Right atrium auricular region (tissue), 2 donors: ENCODE results near the gene POU1F1. TPM values are rescaled to one million over a fixed set of nuclear protein-coding genes. Genes with fewer than 3 reads are reported as not detected.
"Not testable (repeated sequence)": the region's sequence is repeated elsewhere in the genome, so short reads cannot be mapped to it uniquely, and the experiment has no call there.

Source experiments
- DNase-seq: peaks from one replicate; pipeline ENCODE4 v3.0.0-alpha.2; 2019; ENCODE audit warnings: low spot score
- H3K27ac ChIP-seq, 2 donors: fragments of 200-600 bp; sonication (generic); 1 replicate in 1 of 2; 2 replicates in 1 of 2; pipeline ENCODE4 v1.5.1; 2016 to 2019
- H3K27me3 ChIP-seq, 2 donors: fragments of 200-600 bp; sonication (generic); one replicate each; pipeline versions ENCODE4 v1.5.1 to v1.6.0; 2017 to 2019
- H3K36me3 ChIP-seq: fragments of 200-600 bp; sonication (generic); one replicate; pipeline ENCODE4 v1.5.1; 2016
- H3K4me1 ChIP-seq, 2 donors: fragments of 200-600 bp; sonication (generic); one replicate each; pipeline versions ENCODE4 v1.5.1 to v1.6.0; 2017 to 2019
- H3K4me3 ChIP-seq, 2 donors: fragments of 200-600 bp; sonication (generic); 1 replicate in 1 of 2; 2 replicates in 1 of 2; pipeline ENCODE4 v1.5.1; 2017 to 2019; ENCODE audit warnings: mild to moderate bottlenecking in 1 of 2, moderate library complexity in 1 of 2
- H3K9me3 ChIP-seq, 2 donors: fragments of 200-600 bp; sonication (generic); one replicate each; pipeline ENCODE4 v1.5.1; 2019
- total RNA-seq, 2 donors: library from RNA; depleted of rRNA; stranded (reverse); fragments of >200 nt; gene quantifications; one replicate each; pipeline ENCODE4 v1.1.0, GENCODE V29; 2016
- TF ChIP-seq, protein P1 (sequence below), 2 donors: fragments of 200-600 bp; sonication (generic); IDR thresholded peaks; one replicate each; pipeline ENCODE4 v1.5.1; 2019; ENCODE audit warnings: antibody characterized with exemption in 2 of 2

POU1F1 gene
- total RNA-seq, 2 donors from 2014 or later = not detected

DNA sequence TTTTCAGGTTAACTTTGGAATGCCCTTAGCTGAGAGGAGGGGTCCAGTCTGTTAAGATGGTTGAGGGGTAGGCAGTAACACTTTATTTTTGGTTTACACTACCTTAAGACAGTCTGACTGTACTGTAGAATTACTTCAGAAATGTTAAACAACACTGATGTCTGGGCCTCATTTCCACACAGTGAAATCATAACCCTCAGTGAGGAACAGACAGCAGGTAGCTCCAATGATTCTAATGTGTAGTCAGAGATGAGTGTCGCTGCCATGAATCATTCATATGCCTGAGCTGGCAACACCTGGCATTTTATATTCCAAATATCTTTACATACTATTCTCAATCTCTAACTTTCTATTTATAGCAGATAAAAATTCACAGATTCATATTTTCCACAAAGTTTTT is 37.3 kb upstream of the POU1F1 start:
- Histone ChIP-seq H3K4me3 (no peak overlapping the region), H3K4me1 (no peaks in the 10 kb centered on the region), H3K36me3 (no peaks in the 10 kb centered on the region), H3K9me3 (no peaks in the 10 kb centered on the region), H3K27ac (no peak overlapping the region), H3K27me3 (no peaks in the 10 kb centered on the region)
- no peak for DNase-seq
- TF ChIP-seq, protein P1, sequence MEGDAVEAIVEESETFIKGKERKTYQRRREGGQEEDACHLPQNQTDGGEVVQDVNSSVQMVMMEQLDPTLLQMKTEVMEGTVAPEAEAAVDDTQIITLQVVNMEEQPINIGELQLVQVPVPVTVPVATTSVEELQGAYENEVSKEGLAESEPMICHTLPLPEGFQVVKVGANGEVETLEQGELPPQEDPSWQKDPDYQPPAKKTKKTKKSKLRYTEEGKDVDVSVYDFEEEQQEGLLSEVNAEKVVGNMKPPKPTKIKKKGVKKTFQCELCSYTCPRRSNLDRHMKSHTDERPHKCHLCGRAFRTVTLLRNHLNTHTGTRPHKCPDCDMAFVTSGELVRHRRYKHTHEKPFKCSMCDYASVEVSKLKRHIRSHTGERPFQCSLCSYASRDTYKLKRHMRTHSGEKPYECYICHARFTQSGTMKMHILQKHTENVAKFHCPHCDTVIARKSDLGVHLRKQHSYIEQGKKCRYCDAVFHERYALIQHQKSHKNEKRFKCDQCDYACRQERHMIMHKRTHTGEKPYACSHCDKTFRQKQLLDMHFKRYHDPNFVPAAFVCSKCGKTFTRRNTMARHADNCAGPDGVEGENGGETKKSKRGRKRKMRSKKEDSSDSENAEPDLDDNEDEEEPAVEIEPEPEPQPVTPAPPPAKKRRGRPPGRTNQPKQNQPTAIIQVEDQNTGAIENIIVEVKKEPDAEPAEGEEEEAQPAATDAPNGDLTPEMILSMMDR (IDR thresholded peaks at IDR 0.05) = no peak

DNA sequence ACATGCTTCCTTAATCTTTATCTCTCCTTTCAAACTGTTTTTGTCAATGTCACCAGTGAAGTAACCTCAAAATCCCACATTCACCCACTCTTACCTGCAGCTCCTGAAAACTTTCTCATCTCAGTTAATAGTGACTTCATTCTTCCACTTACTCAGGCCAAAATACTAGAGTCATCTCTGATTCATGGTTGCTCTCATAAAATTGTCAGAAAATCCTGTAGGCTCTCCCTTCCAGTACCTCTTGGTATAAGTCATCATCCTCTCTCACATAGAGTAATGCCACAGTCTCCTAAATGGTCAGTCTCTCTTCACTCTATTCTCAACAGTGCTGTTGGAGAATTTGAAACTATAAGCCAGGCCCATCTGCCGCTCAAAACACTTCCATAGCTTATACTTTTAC is 34.9 kb upstream of the POU1F1 start:
- no peak overlapping the region for H3K4me3 ChIP-seq
- no peaks in the 10 kb centered on the region for H3K9me3 ChIP-seq
- DNase-seq = no peak
- no peaks in the 10 kb centered on the region for H3K36me3 ChIP-seq
- TF ChIP-seq, protein P1 (IDR thresholded peaks at IDR 0.05) = no peak
- H3K27ac ChIP-seq = no peak overlapping the region
- no peaks in the 10 kb centered on the region for H3K27me3 ChIP-seq
- no peaks in the 10 kb centered on the region for H3K4me1 ChIP-seq

- TF ChIP-seq, protein P1 (IDR thresholded peaks at IDR 0.05) = no peak
These were observed 33.2 kb upstream of the POU1F1 start for GRCh38 chr3:87309601-87310000.

GRCh38 chr3:87307805-87308204 is 31.4 kb upstream of the POU1F1 start:
- no peaks in the 10 kb centered on the region for H3K4me1 ChIP-seq
- no peak overlapping the region for H3K27ac ChIP-seq
- H3K27me3 ChIP-seq = no peaks in the 10 kb centered on the region
- no peaks in the 10 kb centered on the region for H3K36me3 ChIP-seq
- no peaks in the 10 kb centered on the region for H3K9me3 ChIP-seq
- no peak overlapping the region for H3K4me3 ChIP-seq
- no peak for DNase-seq
- TF ChIP-seq, protein P1 (IDR thresholded peaks at IDR 0.05) = no peak

More at GRCh38 chr3:87309601-87310000, 33.2 kb upstream of the POU1F1 start:
- no peaks in the 10 kb centered on the region for H3K9me3 ChIP-seq
- no peak overlapping the region for H3K27ac ChIP-seq
- H3K4me3 ChIP-seq = no peak overlapping the region
- H3K36me3 ChIP-seq = no peaks in the 10 kb centered on the region
- no peak for DNase-seq
- H3K4me1 ChIP-seq = no peaks in the 10 kb centered on the region
- H3K27me3 ChIP-seq = no peaks in the 10 kb centered on the region

DNA sequence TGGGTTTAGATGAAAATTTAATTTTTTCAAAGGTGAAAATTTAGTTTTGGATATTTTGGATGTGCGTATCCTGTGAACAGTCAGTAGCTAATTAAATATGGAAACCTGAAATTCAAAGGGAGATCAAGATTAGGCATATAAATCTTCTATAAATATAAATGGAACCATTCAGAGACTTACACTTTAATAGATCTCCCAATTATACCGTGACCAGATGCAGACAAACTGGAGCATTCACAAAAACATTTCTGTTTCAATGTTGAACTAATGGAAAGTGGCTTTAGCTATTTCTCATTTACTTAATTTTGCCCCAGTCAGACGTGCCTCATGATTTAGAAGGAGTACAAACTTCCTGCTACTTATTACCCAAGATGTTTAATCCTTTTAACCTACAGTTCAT is 29.1 kb upstream of the POU1F1 start:
- Histone ChIP-seq H3K27ac (no peak overlapping the region), H3K27me3 (no peaks in the 10 kb centered on the region), H3K36me3 (no peaks in the 10 kb centered on the region), H3K4me3 (no peak overlapping the region), H3K4me1 (no peaks in the 10 kb centered on the region), H3K9me3 (no peaks in the 10 kb centered on the region)
- TF ChIP-seq, protein P1 (IDR thresholded peaks at IDR 0.05) = no peak
- DNase-seq = no peak

DNA sequence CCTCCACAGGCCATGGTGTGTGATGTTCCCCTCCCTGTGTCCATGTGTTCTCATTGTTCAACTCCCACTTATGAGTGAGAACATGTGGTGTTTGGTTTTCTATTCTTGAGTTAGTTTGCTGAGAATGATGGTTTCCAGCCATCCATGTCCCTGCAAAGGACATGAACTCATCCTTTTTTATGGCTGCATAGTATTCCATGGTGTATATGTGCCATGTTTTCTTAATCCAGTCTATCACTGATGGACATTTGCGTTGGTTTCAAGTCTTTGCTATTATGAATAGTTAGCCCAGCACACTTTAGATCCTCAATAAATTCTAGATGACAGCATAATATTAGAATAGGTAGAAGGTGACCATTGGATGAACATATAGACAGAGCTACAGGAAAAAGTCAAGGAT is 28.6 kb upstream of the POU1F1 start:
- not testable (repeated sequence) for H3K4me1 ChIP-seq, H3K9me3 ChIP-seq, H3K27ac ChIP-seq, H3K36me3 ChIP-seq, H3K4me3 ChIP-seq, H3K27me3 ChIP-seq, DNase-seq
